GM19397 (cell line): ENCODE data around the gene ATXN7L2.

Experiments used
- ATAC-seq: cut with Tn5 transposase; IDR thresholded peaks from one replicate; pipeline ENCODE4 v1.9.1; 2021; ENCODE audit warnings: mild to moderate bottlenecking, moderate library complexity; ENCODE audit not compliant: unreplicated experiment

ATXN7L2 gene

GRCh38 chr1:109522026-109522425 lies 38.3 kb downstream of the ATXN7L2 start:
- ATAC-seq = no peak

- ATAC-seq = no peak
These were observed 40.0 kb downstream of the ATXN7L2 start for GRCh38 chr1:109523706-109524105.

- peak; percentile 53 for ATAC-seq
These were observed 43.5 kb downstream of the ATXN7L2 start for GRCh38 chr1:109527098-109527811.

- ATAC-seq = no peak
These were observed 44.4 kb downstream of the ATXN7L2 start for GRCh38 chr1:109527846-109528695.

GRCh38 chr1:109528712-109529111 lies 45.0 kb downstream of the ATXN7L2 start:
- ATAC-seq = no peak

GRCh38 chr1:109529881-109530456 lies 46.3 kb downstream of the ATXN7L2 start:
- ATAC-seq = no peak

GRCh38 chr1:109530457-109531087 lies 46.9 kb downstream of the ATXN7L2 start:
- no peak for ATAC-seq

- no peak for ATAC-seq
These were observed 47.7 kb downstream of the ATXN7L2 start for GRCh38 chr1:109531380-109531779.

- no peak for ATAC-seq
These were observed 48.2 kb downstream of the ATXN7L2 start for GRCh38 chr1:109531826-109532364.

- ATAC-seq = peak; percentile 72
These were observed 48.8 kb downstream of the ATXN7L2 start for GRCh38 chr1:109532365-109533136.

GRCh38 chr1:109534307-109534858 lies 50.7 kb downstream of the ATXN7L2 start:
- ATAC-seq = no peak

- no peak for ATAC-seq
These were observed 51.8 kb downstream of the ATXN7L2 start for GRCh38 chr1:109535481-109535880.

- no peak for ATAC-seq
These were observed 52.3 kb downstream of the ATXN7L2 start for GRCh38 chr1:109535971-109536491.

GRCh38 chr1:109537450-109538178 lies 53.9 kb downstream of the ATXN7L2 start:
- no peak for ATAC-seq

- no peak for ATAC-seq
These were observed 55.3 kb downstream of the ATXN7L2 start for GRCh38 chr1:109538827-109539555.

- no peak for ATAC-seq
These were observed 56.0 kb downstream of the ATXN7L2 start, which contains the start of gene GPR61 for GRCh38 chr1:109539676-109540075. Gene GPR61 (plus strand): TSS chr1:109539872. CDS start chr1:109543023, 3,151 bp downstream.

GRCh38 chr1:109541102-109541501 lies 57.4 kb downstream of the ATXN7L2 start:
- ATAC-seq = no peak
